DMS79 treated with DMSO at 0.1 percent for 48 hours (cell line): ENCODE results near the gene FAM222A.

ENCODE experiments used
- DNase-seq: peaks from one replicate; lab custom pipeline; 2025; lab: John Stamatoyannopoulos, UW

The FAM222A gene

DNA sequence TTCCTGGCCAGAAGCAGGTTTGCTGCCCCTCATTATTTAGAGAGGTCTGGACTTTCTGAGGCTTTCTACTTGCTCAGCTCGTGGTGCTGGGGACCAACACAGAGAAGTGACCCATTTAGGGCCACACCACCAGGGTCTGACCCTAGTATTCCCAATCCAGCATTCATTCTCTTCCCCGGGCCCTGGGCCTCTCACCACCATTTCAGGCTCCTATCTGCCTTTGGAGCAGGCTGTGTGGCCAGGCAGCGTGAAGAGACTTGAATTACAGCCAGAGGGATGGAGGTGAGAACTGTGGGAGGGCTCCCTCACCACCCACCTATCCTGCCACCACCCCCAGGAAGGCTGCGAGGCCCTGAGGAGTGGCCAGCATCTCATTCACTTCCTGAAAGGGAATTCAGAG is 24.6 kb downstream of the FAM222A start:
- peak; percentile 5 for DNase-seq

DNA sequence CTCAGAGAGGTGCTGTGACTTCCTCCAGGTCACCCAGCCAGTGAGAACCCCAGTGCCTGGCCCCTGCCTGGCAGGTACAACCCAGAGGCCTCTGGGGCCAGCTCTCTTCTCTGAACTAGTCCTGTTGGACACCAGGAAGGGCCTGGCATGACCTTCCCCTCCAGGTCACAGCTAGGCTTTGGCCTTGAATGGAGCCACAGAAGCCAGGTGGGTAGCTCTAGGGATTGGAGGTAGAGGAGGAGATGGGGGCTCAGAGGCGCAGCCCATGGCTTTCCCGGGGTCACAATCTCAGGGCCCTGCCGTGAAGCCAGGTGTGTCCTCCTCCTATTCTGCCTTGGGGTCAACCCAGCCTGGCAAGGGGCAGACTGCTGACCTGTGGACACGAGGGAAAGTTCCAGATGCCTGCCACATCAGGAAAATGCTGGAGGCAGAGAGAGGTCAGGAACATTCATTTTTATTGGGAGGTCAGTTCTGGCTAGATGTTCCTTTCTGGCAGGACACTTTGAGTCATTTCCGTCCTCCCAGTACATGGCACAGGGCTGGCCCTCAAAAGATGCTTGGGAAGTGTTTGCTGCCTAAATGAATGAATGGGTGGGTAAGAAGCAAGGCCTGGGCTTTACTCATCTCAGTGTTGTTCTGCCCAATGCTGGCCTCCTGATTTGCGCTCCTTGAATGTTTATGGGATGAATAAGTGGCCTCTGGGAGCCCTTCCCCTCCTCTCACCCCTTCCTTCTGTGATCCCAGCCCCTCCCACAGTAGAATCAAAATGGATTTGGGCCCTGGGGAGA is 25.4 kb downstream of the FAM222A start:
- DNase-seq = no peak

DNA sequence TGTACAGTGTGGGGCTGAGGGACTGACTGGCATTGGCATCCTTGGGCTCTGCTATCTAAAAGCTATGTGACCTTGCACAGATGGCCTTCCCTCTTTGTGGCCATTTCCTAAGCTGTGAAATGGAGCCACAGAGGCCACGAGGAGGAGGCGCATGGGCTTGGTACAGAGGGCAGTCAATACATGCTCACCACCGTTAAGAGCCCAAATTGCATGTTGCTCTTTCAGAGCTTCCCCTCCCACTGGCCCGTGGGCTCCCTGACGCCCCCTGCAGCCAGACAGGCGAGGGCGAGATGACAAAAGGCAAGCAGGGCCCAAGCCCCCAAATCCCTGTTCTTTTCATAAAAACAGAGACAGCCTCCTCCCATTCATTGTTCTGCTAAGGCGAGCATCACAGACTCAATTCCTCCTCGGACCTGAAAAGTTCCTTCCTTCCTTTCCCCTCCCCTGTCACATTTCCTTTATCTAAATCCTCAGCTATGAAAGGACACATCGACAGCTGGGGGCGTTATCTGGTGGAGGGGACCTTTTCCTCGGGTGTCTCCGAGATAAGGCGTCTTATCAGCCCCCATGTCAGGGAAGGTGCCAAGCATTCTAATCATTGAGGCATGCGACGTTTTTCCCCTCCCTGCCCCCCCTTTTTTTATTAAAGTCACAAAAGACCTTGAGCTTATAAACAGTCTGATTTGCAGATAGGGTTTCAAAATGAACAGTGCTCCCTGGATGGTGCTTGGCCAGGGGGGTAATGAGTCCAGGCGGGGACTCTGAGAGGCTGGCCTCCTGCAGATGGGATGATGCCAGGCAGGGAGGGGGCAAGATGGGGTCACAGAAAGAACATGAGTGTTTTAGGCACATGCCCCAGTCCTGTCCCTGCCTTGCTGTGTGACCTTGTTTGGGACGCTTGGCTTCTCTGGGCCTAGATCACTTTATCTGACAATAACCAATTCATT is 26.4 kb downstream of the FAM222A start:
- DNase-seq = no peak

DNA sequence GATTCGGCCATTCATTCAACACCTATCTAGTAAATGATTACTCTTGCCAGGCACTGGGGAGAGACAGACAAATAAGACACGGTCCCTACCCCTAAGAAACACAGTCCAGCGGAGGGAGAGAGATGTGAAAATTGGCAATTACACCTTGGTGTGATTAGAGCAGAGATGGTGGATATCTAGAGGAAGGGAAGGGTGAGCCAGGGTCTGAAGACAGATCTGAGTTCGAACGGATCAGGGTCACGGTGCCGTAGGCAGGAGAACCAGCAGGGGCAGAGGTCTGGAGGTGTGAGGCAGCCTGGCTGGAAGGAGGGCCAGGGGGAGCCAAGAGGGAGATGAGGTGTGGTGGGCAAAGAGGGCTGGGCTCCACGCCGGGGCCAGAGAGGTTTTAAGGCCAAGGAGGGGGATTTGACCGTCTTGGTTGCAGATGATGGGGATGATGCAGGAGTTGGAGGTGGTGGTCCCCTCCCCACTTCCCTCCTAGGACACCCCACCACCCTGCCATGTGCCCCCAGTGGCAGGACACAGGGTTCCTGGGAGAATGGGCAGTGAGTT is 27.1 kb downstream of the FAM222A start:
- DNase-seq = no peak

DNA sequence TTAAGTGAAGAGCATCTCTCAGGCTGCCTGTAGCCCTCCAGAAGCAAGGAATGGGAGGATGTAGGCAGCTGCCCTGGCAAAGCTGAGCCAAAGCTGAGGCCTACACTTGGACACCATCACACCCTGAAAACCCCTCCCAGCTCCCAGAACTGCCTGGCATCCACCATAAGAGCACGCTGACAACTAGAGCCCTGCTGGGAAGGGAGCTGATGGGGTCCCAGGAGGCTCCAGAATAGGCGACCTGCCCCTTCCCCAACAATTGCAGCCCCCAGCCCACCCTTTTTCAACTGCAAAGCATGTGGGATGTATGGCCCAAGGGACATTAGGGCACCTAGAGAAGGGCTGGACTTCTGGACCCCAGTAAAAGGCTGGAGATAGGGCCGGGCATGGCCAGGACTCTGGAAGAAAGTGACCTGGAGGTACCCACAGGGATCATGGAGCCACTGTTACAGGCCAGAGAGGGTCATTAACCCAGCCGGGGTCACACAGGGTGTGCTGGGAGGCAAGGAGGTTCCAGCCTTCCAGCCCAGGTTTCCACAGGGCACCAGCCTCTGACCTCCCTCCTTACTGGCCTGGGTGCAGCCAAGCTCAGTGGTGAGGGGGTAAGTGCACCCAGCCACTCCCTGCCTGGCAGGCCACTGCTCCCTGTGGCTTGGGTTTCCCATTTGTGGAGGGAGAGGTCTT is 27.8 kb downstream of the FAM222A start:
- DNase-seq = no peak

DNA sequence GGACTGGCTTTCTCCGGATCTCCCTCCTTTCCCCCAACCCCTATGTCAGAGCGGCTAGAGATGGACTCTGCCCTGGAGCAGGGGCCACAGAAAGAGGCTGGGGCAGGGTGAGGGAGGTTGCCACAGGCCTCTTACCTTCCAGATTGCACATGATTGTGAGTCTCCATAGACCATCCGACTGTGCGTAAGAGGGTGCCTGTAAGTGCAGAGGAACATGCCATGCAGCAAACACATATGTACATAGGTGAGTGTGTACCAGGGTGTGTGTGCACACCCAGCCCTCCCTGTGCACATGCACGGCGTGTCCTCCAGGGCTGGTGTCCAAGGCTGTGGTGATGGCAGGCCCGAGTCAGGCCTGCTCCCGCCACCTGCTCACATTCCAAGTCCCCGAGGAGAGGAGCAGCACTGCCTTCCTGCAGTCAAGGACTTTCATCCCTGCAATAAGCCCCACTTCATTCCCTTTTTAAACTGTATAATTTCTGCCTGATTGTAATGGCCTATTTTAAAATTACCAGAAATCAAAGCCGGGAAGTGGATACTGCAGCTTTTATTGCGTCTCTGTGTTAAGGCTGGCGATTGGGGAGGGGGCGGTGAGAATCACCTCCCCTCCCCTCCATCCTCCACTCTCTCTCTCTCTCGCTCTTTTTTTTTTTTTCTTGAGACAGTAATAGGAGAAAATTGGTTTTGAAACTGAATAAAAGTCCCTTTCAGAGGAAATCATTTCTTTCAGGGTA is 28.5 kb downstream of the FAM222A start:
- DNase-seq = peak; percentile 59

DNA sequence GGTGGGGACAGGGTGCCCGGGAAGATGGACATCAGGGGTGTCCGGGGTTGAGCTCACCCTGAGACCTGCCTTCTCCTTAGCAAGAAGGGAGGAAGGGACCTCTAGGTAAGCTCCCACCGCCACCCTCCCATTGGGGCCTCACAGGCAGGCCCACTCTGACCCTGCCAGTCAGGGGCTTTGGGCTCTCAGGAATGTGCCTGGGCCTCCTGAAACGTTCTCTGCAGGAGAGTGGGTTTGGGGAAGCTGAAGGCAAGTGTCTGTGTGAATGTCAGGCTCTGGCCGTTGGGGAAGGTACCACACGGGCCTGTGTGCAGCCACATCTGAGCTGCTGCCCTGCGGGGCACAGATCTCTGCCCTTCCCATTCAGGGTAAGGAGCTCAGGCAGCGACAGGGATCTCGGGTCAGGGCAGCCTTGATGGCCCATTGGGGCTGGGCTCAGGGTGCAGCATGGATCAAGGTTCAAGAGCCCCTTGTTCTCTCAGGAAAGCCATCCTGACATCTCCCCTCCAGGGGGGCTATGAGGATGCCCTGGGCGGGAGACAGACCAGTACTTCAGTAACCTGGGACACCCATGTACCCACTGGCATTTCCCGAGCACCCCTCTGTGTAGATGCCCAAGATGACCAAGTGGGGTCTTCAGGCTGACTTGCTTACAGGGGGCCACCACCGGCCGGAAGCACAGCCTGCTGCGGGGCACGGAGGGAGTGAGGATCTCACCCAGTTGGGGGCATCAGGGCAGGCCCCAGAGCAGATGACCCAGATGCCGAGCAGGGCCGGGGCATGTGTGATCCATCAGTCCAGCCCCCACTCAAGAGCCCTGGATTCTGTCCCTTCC is 29.7 kb downstream of the FAM222A start:
- DNase-seq = no peak

DNA sequence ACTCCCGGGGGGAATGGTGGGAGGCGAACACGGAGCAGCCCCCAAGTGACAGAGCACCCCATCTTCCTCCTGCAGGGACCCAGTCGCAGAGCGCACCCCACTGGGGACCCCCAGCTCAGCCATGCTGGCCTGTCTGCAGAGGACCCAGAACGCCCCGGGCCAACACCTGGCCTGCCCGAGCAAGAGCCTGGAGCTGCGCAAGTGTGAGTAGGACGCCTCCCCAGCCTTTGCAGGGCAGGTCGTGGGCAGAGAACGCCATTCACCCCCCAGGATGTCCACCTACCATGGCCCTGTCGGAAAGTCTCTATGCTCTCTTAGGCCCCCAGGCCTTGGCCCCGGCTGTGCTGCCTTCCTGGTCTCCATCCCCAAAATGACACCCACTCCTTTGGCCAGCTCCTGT is 30.4 kb downstream of the FAM222A start:
- DNase-seq = no peak

DNA sequence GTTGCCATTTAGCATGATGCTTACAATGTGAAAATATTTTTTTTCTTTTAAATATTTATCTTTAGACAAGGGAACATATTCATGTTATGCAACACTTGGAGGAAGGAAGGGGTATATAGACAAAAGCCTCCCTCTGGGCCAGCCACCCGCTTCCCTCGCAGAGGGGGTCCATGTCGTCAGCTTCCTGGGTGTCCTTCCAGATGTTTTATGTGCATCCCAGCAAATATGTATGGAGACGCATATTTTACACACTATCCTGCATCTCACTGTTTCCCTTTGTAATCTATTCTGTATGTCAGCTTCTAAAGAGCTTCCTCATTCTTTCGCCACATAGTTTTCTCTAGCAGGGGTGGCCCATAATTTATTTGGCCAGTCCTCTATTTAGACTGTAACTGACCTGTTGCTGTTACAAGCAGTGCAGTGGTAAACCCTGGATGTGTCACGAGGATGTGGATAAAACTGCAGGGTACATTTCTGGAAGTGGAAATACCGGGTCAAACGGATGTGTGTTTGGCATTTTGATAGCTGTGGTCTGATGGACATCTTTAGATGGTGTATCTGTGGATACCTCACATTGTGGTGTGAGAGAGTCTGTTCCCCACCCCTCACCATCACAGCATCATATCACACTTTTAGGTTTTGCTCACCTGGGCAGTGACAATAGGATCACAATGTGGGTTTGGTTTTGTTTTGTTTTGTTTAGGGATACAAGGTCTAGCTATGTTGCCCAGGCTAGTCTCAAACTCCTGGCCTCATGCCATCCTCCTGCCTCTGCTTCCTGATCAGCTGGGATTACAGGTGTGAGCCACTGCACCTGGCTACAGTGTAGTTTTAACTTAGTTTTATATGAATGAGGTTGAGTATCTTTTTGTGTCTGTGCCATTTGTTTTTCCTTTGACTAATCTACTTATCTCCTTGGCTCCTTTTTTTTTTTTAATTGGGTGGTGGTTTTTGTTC is 31.6 kb downstream of the FAM222A start:
- no peak for DNase-seq

DNA sequence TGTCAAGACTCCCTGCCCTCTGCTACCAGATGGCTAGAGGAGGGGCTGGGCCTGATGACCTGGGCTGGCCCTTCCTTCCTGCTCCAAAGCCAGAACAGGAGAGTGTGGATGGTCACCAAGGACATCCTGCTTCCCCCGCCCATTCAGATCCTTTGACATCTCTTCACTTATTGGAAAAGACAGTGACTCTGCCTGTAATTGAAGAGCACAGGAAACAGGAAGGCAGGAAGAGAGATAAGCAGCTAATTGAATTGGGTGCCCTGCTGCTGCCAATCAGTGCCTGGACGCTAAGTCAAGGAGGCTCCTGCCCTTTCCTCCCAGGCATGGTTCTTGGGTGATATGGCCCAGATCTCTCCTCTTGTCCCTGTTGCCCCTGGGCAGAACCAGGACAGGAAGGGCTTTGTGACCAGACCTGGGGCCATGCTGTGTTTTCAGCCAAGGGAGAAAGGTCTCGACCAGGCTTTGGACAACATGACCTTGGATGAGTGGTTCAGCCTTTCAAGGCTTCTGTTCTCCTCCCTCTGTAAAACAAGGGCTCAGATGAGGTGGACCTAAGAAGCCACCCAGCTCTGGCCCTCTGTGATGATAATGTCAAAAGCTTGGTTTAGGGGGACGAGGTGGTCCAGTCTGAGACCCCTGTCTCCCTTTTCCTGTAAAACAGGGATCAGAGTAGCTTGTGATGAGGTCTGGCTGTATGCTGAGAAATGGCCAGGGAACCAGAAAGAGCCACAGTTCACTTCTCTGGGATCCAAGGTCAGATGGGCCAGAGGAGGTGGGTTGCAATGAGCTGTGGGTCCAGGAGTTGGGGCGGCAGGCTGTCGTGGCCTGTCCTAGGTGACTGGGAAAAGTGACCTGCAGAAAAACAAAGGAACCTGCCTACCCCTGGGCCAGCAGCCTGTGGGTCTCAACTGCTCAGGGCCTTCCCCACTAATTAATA is 38.8 kb downstream of the FAM222A start:
- no peak for DNase-seq

DNA sequence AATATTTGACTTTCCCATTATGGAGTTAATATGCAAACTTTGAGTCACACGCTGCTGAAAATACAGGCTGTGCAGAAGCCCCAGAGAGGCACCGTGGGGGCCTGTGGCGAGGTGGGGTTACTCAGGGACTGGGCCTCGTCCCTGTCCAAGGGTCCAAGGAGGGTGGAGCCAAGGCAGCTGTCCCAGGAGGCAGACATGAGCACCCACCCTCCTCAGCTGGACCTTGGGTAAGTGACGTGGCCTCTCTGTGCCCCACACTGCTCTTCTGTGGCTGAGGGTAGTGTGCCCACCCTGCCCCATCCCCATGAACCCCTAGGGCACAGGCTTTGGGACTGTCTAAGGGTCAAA is 39.4 kb downstream of the FAM222A start:
- DNase-seq = no peak

DNA sequence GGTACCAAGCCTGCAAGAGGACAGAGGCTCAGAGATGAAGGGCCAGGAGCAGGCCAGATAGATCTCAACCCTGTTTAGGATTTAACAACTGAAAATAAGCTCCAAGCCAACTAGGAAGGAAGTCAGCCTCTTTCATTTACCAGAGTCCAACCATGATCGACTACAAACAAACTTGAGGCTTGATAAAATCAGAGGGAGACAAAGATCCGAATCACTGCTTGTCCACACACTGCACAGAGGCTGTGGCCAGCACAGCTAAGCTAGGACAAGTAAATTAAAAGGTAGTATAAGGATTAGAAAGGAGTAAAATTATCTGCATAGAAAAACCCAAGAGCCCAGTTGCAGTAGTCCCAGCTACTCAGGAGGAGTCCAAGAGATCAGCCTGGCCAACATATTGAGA is 40.3 kb downstream of the FAM222A start:
- DNase-seq = no peak

DNA sequence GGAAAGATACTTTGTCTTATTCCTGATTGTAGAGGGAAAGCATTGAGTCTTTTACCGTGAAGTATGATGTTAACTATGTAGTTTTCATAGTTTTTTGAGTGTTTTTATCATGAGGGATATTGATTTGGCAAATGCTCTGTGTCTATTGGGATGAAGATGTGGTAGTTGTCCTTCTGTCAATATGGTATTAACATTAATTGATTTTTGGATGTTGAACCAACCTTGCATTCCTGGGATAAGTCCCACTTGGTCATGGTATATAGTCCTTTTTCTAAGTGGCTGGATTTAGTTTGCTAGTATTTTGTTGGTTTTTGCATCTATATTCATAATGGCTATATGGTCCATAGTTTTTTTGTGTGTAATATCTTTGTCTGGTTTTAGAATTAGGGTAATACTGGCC is 42.8 kb downstream of the FAM222A start:
- no peak for DNase-seq

DNA sequence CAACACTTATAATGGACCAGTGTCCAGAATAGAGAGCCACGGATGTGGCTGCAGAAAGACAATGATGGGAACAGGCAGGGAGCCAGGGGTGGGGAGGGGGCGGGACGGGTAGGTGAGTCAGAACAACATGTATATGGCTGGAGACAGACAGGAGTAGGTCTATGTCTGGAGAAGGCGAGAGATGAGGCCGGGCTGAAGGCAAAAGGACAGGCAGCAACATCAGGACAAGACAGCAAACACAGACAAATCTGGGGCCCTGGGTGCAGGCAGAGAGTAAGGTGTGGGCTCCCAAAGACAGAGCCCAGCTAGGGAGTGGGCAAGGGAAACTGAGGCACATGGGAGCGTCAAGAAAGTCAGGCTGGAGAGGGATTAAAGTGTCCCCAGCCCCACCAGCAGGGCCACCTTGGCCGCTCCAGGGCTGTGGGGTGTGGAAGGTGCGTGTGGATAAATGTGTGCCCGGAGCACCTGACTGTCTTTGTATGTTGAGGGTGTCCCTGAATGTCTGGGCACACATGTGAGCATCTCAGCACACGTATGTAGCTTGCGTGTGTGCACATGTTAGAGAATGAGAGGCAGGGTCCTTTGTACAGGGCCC is 44.1 kb downstream of the FAM222A start:
- no peak for DNase-seq

DNA sequence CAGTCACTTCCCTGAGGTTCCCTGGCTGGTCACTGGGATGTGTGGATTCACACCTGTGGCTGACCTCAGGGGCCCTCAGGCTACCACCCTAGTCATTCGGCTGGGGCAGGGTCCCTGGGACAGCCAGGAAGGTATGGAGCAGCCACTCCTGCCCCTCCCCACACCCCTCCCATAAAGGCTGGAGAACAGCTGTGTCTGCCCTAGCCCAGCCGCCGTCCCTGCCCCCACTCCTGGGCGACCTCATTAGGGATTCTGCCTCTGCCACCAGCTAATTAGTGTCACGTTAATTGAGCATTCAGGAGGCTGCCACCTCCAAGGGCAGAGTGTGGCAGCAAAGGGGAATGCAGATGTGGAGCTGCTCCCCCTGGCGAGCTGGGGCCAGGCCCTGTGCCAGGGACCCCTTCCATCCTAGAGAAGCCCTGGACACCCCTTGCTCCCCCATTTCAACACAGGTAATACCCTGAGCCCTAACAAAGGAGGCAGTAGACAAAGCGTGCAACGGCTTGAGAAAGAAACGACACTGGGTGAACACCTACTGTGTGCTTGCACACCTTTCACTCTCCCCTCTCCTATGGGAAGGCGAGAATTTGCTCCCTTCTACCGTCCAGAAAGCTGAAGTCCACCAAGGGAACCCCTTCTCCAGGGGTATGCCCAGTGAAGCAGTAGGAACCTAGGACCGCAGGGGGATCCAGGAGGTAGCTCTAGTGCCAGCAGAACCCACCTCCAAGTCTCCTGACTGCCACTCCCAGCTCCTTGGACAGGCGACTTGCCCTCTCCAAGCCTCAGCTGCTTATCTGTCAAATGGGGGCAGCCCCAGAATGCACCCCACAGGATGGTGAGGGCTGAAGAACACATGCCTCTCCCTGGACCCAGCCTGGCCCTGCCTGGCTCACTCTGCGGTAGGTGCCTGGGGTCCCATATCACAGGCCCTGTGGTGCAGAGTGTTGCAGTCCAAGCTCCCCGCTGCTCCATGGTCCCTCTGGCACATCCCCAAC is 45.1 kb downstream of the FAM222A start:
- DNase-seq = no peak

DNA sequence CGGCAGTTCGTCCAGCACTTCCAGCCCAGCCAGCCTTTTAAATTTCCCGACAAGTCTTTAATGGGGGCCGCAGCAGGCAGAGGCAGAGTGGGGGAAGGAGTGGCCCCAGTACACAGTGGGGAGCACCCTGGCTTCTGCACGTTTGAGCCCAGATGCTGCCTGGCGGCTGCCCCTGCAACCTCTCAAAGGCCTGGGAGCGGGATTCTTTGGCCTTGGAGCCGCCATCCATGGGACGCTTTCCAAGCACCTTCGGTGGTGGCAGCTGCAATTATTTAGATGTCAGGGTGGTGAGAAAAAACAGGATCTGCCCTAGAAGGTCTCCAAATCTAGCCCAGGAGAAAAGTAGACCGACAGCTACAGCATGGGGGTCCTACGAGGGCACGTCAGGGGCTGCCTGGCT is 46.0 kb downstream of the FAM222A start:
- DNase-seq = no peak
